Epithelial cell of esophagus (primary cell): ENCODE data around the gene CPNE4.

Experiments used
- DNase-seq: peaks from one replicate; pipeline ENCODE4 v3.0.0; 2010; ENCODE audit warnings: low read depth
- H3K4me3 ChIP-seq: 2 replicates; pipeline ENCODE4 v1.5.1; 2011; ENCODE audit warnings: mild to moderate bottlenecking, low read length, control low read depth
- CTCF ChIP-seq: IDR thresholded peaks from 2 replicates; pipeline ENCODE4 v1.5.1; 2011; ENCODE audit warnings: low read depth, mild to moderate bottlenecking, low read length, control low read depth, inconsistent platforms; ENCODE audit not compliant: insufficient read depth; ENCODE audit errors: missing control alignments

Gene CPNE4

GRCh38 chr3:131880948-131881347, 153.9 kb downstream of the CPNE4 start:
- no peak overlapping the region for H3K4me3 ChIP-seq
- no peak for DNase-seq
- no peak for TF ChIP-seq CTCF

- no peak for DNase-seq
- H3K4me3 ChIP-seq, result no peak overlapping the region
- TF ChIP-seq CTCF, result no peak
Measured at GRCh38 chr3:131868203-131868602, 166.6 kb downstream of the CPNE4 start.

GRCh38 chr3:131856171-131856570, 178.6 kb downstream of the CPNE4 start:
- no peak for TF ChIP-seq CTCF
- H3K4me3 ChIP-seq, result no peak overlapping the region
- peak; percentile 61 for DNase-seq

DNA sequence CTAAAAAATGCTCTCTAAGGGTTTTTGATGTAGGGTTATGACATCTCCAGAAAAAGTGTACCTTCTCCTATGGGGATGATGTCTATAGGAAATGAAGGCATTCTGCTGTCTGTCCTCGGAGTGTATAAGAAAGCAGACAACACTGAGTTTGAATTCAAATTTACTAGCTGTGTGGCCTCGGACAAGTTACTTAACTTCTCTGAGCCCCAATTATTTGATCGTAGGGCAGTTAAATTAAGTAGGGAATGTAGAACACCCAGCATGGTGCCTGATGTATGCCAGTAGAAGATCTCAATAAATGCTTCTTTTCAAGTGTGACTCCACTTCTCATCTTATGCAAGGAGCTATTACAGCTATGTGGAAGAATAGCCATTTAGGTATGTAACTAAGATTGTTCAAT, 184.6 kb downstream of the CPNE4 start:
- no peak for DNase-seq
- TF ChIP-seq CTCF, result no peak
- H3K4me3 ChIP-seq, result no peak overlapping the region

DNA sequence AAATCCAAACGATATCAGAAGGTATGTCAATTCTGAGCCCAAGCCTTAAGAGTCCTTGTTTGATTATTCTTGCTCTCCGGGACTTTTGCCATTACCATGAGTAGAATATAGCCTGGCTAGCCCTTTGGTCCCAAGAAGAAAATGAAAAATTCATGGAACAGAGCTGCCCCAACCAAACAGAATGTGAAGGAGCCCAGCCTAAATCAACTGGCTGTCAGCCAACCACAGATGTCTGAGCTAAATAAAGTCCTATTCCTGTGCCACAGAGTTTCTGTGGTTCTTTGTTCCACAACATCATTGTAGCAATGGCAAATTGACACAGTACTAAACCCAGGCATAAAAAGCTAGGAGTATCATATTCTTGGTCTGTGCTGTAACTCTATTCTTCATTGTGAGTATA, 185.2 kb downstream of the CPNE4 start:
- TF ChIP-seq CTCF, result no peak
- no peak for DNase-seq
- H3K4me3 ChIP-seq, result no peak overlapping the region

GRCh38 chr3:131847966-131848510, 186.8 kb downstream of the CPNE4 start:
- TF ChIP-seq CTCF, result no peak
- DNase-seq, result no peak
- H3K4me3 ChIP-seq, result no peak overlapping the region

GRCh38 chr3:131846296-131846924, 188.4 kb downstream of the CPNE4 start:
- no peak for TF ChIP-seq CTCF
- no peak for DNase-seq
- H3K4me3 ChIP-seq, result no peak overlapping the region
